ENCODE results near the gene DAD1.
A peak's percentile ranks its signal among the peaks of the same experiment; 100 is the strongest.

The DAD1 gene

DNA sequence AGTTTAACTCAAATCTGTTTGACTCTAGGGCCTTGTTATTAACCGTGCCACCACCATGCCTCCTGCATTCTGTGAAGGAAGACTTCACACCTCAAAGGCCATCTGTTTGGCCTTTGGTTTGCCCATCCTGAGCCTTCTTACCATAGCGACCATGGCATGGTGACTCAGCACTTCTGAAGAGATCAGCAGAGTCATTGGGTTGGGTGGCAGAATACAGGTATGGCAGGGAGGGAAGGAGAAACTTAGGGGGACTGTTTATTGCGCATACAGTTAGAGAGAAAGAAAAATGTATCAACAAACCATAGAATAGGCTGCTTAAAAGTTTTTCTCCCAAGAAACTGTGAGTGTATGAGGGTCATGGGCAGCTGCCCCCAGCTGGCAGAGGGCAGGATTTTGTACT, 49.2 kb downstream of the DAD1 start:
- TF ChIP-seq, protein P1, sequence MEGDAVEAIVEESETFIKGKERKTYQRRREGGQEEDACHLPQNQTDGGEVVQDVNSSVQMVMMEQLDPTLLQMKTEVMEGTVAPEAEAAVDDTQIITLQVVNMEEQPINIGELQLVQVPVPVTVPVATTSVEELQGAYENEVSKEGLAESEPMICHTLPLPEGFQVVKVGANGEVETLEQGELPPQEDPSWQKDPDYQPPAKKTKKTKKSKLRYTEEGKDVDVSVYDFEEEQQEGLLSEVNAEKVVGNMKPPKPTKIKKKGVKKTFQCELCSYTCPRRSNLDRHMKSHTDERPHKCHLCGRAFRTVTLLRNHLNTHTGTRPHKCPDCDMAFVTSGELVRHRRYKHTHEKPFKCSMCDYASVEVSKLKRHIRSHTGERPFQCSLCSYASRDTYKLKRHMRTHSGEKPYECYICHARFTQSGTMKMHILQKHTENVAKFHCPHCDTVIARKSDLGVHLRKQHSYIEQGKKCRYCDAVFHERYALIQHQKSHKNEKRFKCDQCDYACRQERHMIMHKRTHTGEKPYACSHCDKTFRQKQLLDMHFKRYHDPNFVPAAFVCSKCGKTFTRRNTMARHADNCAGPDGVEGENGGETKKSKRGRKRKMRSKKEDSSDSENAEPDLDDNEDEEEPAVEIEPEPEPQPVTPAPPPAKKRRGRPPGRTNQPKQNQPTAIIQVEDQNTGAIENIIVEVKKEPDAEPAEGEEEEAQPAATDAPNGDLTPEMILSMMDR (IDR thresholded peaks at IDR 0.05; ENCODE audit: extremely low read depth, missing control alignments) = no peak
- no peak for DNase-seq (ENCODE audit: low spot score)

- DNase-seq (ENCODE audit: low spot score) = no peak
- TF ChIP-seq, protein P1 (IDR thresholded peaks at IDR 0.05; ENCODE audit: extremely low read depth, missing control alignments) = no peak
Measured at GRCh38 chr14:22538671-22539228, 50.3 kb downstream of the DAD1 start.

DNA sequence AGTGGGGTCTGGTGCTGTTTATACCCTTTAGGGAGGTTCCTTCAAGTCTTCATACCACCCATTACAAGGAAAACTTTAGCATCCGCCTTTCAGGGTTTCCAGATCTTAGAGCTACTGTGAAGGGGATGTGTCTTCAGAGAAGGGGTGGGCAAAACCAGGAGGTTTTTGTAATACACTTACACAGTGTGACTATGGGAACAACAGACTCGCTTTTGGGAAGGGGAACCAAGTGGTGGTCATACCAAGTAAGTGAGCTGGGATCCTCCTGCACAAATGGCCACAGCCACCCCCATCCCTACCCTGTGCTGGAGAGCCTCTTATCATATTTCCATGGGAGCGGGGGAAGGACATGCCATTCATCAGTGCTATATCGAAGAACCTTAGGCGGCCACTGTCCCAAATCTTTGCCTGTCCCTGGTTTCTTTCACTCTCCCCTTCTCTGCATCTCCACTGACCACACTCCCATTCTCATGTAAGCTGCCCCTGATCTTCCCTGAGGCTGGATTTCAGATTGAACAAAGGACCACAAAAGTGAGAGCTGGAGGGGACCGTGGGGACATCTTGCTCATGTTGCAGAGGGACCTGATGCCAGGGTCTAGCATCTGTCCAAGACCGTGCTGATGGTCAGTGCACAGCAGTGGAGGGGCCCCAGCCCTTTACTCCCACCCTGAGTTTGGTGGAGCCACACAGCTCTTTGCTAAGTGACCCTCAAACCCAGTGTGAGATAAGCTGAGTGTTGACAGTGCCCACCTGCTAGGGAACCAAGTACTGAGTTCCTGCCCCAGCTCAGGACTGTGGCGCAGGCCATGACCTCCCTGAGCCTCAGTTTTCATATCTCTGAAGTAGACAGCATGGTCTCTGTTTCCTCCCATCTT, 51.4 kb downstream of the DAD1 start:
- DNase-seq (ENCODE audit: low spot score) = no peak
- TF ChIP-seq, protein P1 (IDR thresholded peaks at IDR 0.05; ENCODE audit: extremely low read depth, missing control alignments) = no peak

GRCh38 chr14:22536853-22537338, 52.1 kb downstream of the DAD1 start:
- DNase-seq (ENCODE audit: low spot score) = peak; percentile 77
- TF ChIP-seq, protein P1 (IDR thresholded peaks at IDR 0.05; ENCODE audit: extremely low read depth, missing control alignments) = no peak

DNA sequence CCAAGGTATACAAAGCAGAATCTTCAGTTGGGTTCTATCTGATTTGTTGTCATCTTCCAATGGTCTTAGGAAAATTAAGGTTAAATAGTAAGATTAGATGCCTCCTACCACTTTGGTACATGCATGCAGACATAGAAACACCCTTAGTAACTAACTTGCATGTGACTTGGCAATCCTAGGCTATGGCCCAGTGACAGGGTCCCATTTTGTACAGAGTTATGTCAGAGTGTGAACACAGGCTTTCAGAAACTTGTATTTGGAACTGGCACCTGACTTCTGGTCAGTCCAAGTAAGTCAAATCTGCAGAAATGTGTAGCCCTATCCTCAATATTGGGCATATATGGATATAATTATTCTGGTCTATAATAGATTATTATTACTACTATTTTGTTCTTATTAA, 53.1 kb downstream of the DAD1 start:
- TF ChIP-seq, protein P1 (IDR thresholded peaks at IDR 0.05; ENCODE audit: extremely low read depth, missing control alignments) = no peak
- DNase-seq (ENCODE audit: low spot score) = no peak

DNA sequence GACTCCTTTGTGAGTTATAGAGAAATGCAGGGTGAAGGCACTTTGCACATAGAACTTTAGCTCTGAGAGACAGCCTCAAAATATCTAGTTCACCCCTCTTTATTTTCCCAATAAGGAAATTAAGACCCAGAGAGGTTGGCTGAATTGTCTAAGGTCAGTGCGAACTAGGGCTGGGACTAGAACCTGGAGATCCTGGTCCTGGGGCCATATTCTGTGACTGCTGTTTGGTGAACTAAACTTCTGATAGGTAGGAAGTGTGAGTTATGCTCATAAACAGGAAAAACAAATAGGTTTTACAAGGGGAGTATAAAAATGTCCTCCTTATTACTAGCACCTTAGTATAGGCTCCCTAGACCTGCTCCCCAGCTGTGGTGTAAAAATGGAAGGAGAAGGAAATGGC, 53.9 kb downstream of the DAD1 start:
- no peak for DNase-seq (ENCODE audit: low spot score)
- TF ChIP-seq, protein P1 (IDR thresholded peaks at IDR 0.05; ENCODE audit: extremely low read depth, missing control alignments) = no peak

DNA sequence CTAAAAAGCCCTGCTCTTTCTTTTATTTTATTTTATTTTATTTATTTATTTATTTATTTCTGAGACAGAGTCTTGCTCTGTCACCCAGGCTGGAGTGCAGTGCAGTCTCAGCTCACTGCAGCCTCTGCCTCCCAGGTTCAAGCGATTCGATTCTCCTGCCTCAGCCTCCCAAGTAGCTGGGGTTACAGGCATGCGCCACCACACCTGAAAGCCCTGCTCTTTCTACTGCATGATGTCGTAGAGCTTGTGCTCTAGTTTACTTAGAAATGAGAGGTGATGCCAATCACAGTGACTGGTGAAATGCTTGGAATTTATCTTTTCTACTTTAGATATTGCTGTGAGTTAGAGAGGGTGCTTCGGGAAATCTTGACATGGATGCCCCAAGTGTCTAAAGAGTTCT, 54.5 kb downstream of the DAD1 start:
- DNase-seq (ENCODE audit: low spot score) = no peak
- TF ChIP-seq, protein P1 (IDR thresholded peaks at IDR 0.05; ENCODE audit: extremely low read depth, missing control alignments) = no peak

Measured in GM20000 (cell line).